Measurements from ENCODE around the gene MTIF2. TPM values are rescaled to one million over a fixed set of nuclear protein-coding genes. Genes with fewer than 3 reads are reported as not detected.

MTIF2 gene
- total RNA-seq, 2 experiments from 2014 or later: 13.0 to 15.6 TPM

DNA sequence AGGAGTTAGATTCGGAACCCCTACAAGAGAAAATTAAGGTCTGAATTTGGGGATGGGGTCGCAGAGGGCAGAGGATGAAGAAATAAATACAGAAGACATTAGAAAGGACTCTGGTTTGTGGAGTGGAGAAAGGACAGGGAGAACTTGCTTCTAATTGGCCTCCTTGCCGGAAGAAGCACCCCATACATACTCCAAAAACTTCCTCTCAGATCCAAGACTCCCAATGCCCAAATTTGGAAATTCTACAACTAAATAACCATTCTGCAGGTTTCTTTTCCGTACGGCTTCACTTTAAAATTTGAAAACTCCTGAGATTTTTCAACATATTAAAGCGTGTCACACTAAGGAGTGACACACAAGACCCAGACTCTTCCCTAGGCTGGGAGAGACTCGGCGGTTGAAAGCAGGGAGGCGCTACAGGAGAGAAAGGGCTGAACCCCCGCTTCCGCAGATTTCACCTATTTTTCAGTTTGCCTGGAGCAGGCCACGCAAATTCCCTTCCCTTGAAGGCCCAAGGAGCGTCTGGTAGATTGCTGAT is 37.4 kb downstream of the MTIF2 start:
- DNase-seq (no peak), ATAC-seq (ENCODE audit: poor library complexity) (no peak)
- Mint-ChIP-seq H3K27me3 (no peaks in the 10 kb centered on the region), H3K4me3 (peak overlapping the region; percentile 95), H3K4me1 (ENCODE audit: low read depth) (peaks cover 78% of the 10 kb centered on the region), H3K36me3 (ENCODE audit: low read depth) (peaks cover 55% of the 10 kb centered on the region), H3K9me3 (peaks cover 5% of the 10 kb centered on the region), H3K27ac (peak overlapping the region; percentile 92)
- intact Hi-C loops (cut with DNase I, micrococcal nuclease): loop anchor here (1.0 to 10.0 kb wide), 10 partner anchors 35 to 1447 kb away; partner anchors contain the start of genes CFAP36 (in 2 of the 2), ASB3 (in 1 of the 2), ERLEC1 (in 1 of the 2) and PPP4R3B (in 1 of the 2)
- peak overlapping the region; percentile 97 to 100 for H3K27ac ChIP-seq (ENCODE audit: low read depth in 1 of 2, low read length in 2 of 2)
- H3K27me3 ChIP-seq (ENCODE audit: control insufficient read depth in 1 of 2, insufficient read depth in 2 of 2, low read length in 2 of 2): no peaks in the 10 kb centered on the region
- TF ChIP-seq, protein P1, sequence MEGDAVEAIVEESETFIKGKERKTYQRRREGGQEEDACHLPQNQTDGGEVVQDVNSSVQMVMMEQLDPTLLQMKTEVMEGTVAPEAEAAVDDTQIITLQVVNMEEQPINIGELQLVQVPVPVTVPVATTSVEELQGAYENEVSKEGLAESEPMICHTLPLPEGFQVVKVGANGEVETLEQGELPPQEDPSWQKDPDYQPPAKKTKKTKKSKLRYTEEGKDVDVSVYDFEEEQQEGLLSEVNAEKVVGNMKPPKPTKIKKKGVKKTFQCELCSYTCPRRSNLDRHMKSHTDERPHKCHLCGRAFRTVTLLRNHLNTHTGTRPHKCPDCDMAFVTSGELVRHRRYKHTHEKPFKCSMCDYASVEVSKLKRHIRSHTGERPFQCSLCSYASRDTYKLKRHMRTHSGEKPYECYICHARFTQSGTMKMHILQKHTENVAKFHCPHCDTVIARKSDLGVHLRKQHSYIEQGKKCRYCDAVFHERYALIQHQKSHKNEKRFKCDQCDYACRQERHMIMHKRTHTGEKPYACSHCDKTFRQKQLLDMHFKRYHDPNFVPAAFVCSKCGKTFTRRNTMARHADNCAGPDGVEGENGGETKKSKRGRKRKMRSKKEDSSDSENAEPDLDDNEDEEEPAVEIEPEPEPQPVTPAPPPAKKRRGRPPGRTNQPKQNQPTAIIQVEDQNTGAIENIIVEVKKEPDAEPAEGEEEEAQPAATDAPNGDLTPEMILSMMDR (IDR thresholded peaks at IDR 0.05): no peak
- peak overlapping the region; percentile 77 for H3K4me3 ChIP-seq (ENCODE audit: low read length)
- H3K9me3 ChIP-seq (ENCODE audit: control insufficient read depth in 1 of 2, insufficient read depth in 1 of 2, low read length in 2 of 2): no peaks in the 10 kb centered on the region
- CTCF ChIA-PET: no interaction called here
- POLR2A ChIA-PET: interaction anchor here (0.8 to 1.8 kb wide), 3 partner anchors 9 to 183 kb away, joined by 3 to 8 read pairs (median 7); no protein-coding TSS in a partner anchor
- peaks cover 31% of the 10 kb centered on the region for H3K4me1 ChIP-seq (ENCODE audit: insufficient read depth, low read length)
- H3K36me3 ChIP-seq (ENCODE audit: insufficient read depth, low read length): peaks cover 34% of the 10 kb centered on the region

DNA sequence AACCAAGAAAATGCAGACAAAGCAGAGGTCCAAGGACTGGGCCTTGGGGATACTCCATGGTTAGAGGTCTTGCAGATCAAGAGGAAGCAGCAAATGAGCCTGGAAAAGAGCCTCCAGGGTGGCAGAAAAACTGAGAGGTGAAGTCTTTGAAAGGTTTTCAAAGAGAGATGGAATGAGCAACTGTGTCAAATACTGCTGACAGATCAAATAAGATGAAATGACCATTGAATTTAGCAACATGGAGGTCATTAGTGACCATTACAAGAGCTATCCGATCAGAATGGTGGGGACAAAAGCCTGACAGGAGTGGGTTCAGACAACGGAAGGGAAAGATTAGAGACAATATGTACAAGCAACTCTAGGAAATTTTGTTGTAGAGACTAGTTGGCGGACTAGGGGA is 38.5 kb downstream of the MTIF2 start:
- ChIA-PET CTCF (no interaction called here), POLR2A (interaction anchor here (0.8 to 1.0 kb wide), 2 partner anchors 8 to 11 kb away, joined by 3 to 7 read pairs; no protein-coding TSS in a partner anchor)
- no peak for DNase-seq
- Histone ChIP-seq H3K27ac (ENCODE audit: low read depth in 1 of 2, low read length in 2 of 2) (no peak overlapping the region), H3K4me1 (ENCODE audit: insufficient read depth, low read length) (peaks cover 31% of the 10 kb centered on the region), H3K9me3 (ENCODE audit: control insufficient read depth in 1 of 2, insufficient read depth in 1 of 2, low read length in 2 of 2) (peaks cover 0 to under 1% of the 10 kb centered on the region in 2 experiments), H3K4me3 (ENCODE audit: low read length) (no peak overlapping the region), H3K27me3 (ENCODE audit: control insufficient read depth in 1 of 2, insufficient read depth in 2 of 2, low read length in 2 of 2) (no peaks in the 10 kb centered on the region), H3K36me3 (ENCODE audit: insufficient read depth, low read length) (peaks cover 24% of the 10 kb centered on the region)
- Mint-ChIP-seq H3K4me3 (peak overlapping the region; percentile 95), H3K36me3 (ENCODE audit: low read depth) (peaks cover 44% of the 10 kb centered on the region), H3K27ac (peak overlapping the region; percentile 92), H3K4me1 (ENCODE audit: low read depth) (peaks cover 68% of the 10 kb centered on the region), H3K27me3 (no peaks in the 10 kb centered on the region), H3K9me3 (peaks cover 5% of the 10 kb centered on the region)
- TF ChIP-seq, protein P1 (IDR thresholded peaks at IDR 0.05): no peak
- no peak for ATAC-seq (ENCODE audit: poor library complexity)
- intact Hi-C loops (cut with DNase I, micrococcal nuclease): loop anchor here (2.0 to 10.0 kb wide), 5 partner anchors 52 to 1446 kb away; partner anchors contain the start of genes ASB3 (in 1 of the 2), ERLEC1 (in 1 of the 2), PPP4R3B (in 1 of the 2) and RTN4 (in 1 of the 2)

DNA sequence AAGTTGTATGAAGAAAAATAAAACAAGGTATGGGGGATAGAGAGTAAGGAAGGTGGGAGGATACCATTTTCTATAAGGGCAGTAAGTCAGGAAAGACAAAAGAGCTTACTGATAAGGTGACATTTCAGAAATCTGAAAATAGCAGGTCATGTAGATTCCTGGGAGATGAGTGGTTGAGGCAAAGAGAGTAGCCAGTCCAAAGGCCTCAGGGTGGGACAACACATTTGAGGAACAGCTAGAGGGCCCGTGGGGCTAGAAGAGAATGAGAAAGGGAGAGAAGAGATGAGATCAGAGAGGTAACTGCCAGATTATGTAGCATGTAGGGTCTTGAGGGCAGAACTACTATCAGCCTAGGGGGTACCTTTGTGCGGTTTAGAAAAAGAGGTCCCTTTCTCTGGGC is 39.8 kb downstream of the MTIF2 start:
- Histone ChIP-seq H3K4me3 (ENCODE audit: low read length) (no peak overlapping the region), H3K9me3 (ENCODE audit: control insufficient read depth in 1 of 2, insufficient read depth in 1 of 2, low read length in 2 of 2) (peaks cover 0 to 14% of the 10 kb centered on the region in 2 experiments), H3K27ac (ENCODE audit: low read depth in 1 of 2, low read length in 2 of 2) (no peak overlapping the region), H3K27me3 (ENCODE audit: control insufficient read depth in 1 of 2, insufficient read depth in 2 of 2, low read length in 2 of 2) (no peaks in the 10 kb centered on the region), H3K36me3 (ENCODE audit: insufficient read depth, low read length) (peaks cover 10% of the 10 kb centered on the region), H3K4me1 (ENCODE audit: insufficient read depth, low read length) (peaks cover 29% of the 10 kb centered on the region)
- H3K9me3 Mint-ChIP-seq: peaks cover 5% of the 10 kb centered on the region
- ChIA-PET POLR2A (interaction anchor here (0.6 kb wide), 1 partner anchor 321 kb away, joined by 3 read pairs; no protein-coding TSS in a partner anchor), CTCF (no interaction called here)
- H3K27ac Mint-ChIP-seq: peak overlapping the region; percentile 92
- peaks cover 58% of the 10 kb centered on the region for H3K4me1 Mint-ChIP-seq (ENCODE audit: low read depth)
- peaks cover 31% of the 10 kb centered on the region for H3K36me3 Mint-ChIP-seq (ENCODE audit: low read depth)
- TF ChIP-seq, protein P1 (IDR thresholded peaks at IDR 0.05): no peak
- peak overlapping the region; percentile 74 for H3K4me3 Mint-ChIP-seq
- no peak for DNase-seq
- intact Hi-C loops (cut with DNase I, micrococcal nuclease): loop anchor here in 1 of 2 experiments (2.0 to 5.0 kb wide), 3 partner anchors 92 to 502 kb away; partner anchors contain the start of gene RTN4
- ATAC-seq (ENCODE audit: poor library complexity): no peak
- H3K27me3 Mint-ChIP-seq: no peaks in the 10 kb centered on the region

All from CD4-positive, alpha-beta T cell (primary cell).